Suprapubic skin (tissue), 4 donors: Measurements from ENCODE around the gene SUCNR1. TPM values are rescaled to one million over a fixed set of nuclear protein-coding genes. Genes with fewer than 3 reads are reported as not detected.

Experiments used
- DNase-seq, 2 donors: peaks; one replicate each; pipeline ENCODE4 v3.0.0-alpha.2; 2019; ENCODE audit warnings: low spot score in 2 of 2
- H3K27ac ChIP-seq: fragments of 200-600 bp; sonication (generic); one replicate; pipeline ENCODE4 v1.5.1; 2019
- H3K27me3 ChIP-seq: fragments of 200-600 bp; sonication (generic); one replicate; pipeline ENCODE4 v1.5.1; 2019
- H3K36me3 ChIP-seq: fragments of 200-600 bp; sonication (generic); one replicate; pipeline ENCODE4 v1.5.1; 2019
- H3K4me1 ChIP-seq: fragments of 200-600 bp; sonication (generic); one replicate; pipeline ENCODE4 v1.5.1; 2019
- H3K4me3 ChIP-seq: fragments of 200-600 bp; sonication (generic); one replicate; pipeline ENCODE4 v1.5.1; 2019; ENCODE audit warnings: mild to moderate bottlenecking
- H3K9me3 ChIP-seq: fragments of 200-600 bp; sonication (generic); one replicate; pipeline ENCODE4 v1.5.1; 2019
- CTCF ChIP-seq, 2 donors: fragments of 200-600 bp in 1 of 2; fragments of 450-650 bp in 1 of 2; sonication (generic) in 1 of 2; IDR thresholded peaks; one replicate each; pipeline ENCODE4 v1.5.1; 2016 to 2019; ENCODE audit warnings: antibody characterized with exemption in 2 of 2, mild to moderate bottlenecking in 1 of 2, moderate library complexity in 1 of 2
- EP300 ChIP-seq: sonication (generic); formaldehyde crosslinking; IDR thresholded peaks from one replicate; pipeline ENCODE4 v1.6.1; 2017; ENCODE audit warnings: antibody characterized with exemption
- POLR2A ChIP-seq, 2 donors: fragments of 450-650 bp; IDR thresholded peaks; one replicate each; pipeline ENCODE4 v1.6.1; 2017; ENCODE audit warnings: antibody characterized with exemption in 2 of 2, mild to moderate bottlenecking in 2 of 2, moderate library complexity in 2 of 2
- POLR2AphosphoS5 ChIP-seq, 3 donors: sonication (generic); formaldehyde crosslinking; IDR thresholded peaks; one replicate each; pipeline ENCODE4 v1.6.1; 2017; ENCODE audit warnings: antibody characterized with exemption in 3 of 3
- WGBS: methylation state at CpG from one replicate; pipeline ENCODE4 v1.1.5; 2018; 5-methylcytosine and 5-hydroxymethylcytosine counted together
- total RNA-seq, 4 donors: library from RNA; depleted of rRNA; stranded (reverse); fragments of >200 nt; gene quantifications; one replicate each; pipeline ENCODE4 v1.1.0, GENCODE V29; 2016

The SUCNR1 gene
- total RNA-seq, 4 donors from 2014 or later = 0.79 to 2.2 (median 1.4) TPM

DNA sequence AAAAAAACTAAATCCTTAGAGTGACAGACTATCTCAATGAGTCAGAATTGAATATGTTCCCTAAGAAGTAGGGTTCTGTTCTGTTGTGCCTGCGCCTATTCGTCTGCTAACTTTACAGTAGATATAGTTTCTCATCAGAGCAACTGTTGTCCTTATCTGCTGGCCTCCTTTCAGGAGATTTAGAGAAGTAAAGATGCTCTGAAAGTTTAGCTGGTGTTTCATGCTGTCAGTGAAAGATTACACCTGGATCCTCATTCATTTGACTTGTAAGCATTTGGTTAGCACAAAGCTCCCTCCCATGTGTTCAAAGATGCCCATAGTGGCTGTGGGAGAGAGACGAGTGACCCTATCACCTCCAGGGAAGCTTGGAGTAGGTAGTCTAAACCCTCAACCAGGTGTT, 35.0 kb downstream of the SUCNR1 start:
- Histone ChIP-seq H3K36me3 (no peaks in the 10 kb centered on the region), H3K27ac (no peak overlapping the region), H3K4me1 (peaks cover 4% of the 10 kb centered on the region), H3K9me3 (no peaks in the 10 kb centered on the region), H3K27me3 (no peaks in the 10 kb centered on the region), H3K4me3 (no peak overlapping the region)
- TF ChIP-seq POLR2A (IDR thresholded peaks at IDR 0.05) (no peak), CTCF (IDR thresholded peaks at IDR 0.05) (no peak), POLR2AphosphoS5 (IDR thresholded peaks at IDR 0.05) (no peak), EP300 (no peak)
- 99% methylated on average over 3 of the region's 3 CpGs for whole genome bisulfite sequencing
- no peak for DNase-seq

GRCh38 chr3:151909681-151910405, 36.4 kb downstream of the SUCNR1 start:
- Histone ChIP-seq H3K36me3 (no peaks in the 10 kb centered on the region), H3K27ac (no peak overlapping the region), H3K9me3 (no peaks in the 10 kb centered on the region), H3K4me3 (no peak overlapping the region), H3K27me3 (no peaks in the 10 kb centered on the region), H3K4me1 (no peaks in the 10 kb centered on the region)
- 32% methylated on average over 1 of the region's 1 CpG for WGBS
- no peak for DNase-seq
- TF ChIP-seq CTCF (IDR thresholded peaks at IDR 0.05) (no peak), POLR2A (IDR thresholded peaks at IDR 0.05) (no peak), POLR2AphosphoS5 (IDR thresholded peaks at IDR 0.05) (no peak), EP300 (no peak)

DNA sequence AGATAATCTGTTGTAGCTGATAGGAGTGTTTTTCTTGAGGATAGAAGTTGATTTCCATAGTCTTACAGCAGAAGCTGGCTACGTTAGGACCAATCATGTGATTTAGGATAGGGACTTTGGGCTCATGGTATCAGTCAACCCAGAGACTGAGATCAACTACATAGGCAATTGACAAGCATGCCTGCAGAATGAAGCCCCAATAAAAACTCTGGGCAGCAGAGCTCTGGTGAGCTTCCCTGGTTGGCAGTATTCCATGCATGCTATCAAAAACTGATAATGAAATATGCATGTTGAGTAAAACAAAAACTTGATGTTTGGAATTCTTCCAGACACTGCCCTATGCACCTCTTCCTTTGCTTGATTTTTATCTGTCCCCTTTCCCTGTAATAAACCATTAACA, 38.0 kb downstream of the SUCNR1 start:
- no peaks in the 10 kb centered on the region for H3K4me1 ChIP-seq
- H3K27ac ChIP-seq = no peak overlapping the region
- H3K4me3 ChIP-seq = no peak overlapping the region
- TF ChIP-seq EP300 = no peak
- TF ChIP-seq CTCF (IDR thresholded peaks at IDR 0.05) = no peak
- no peak for TF ChIP-seq POLR2AphosphoS5 (IDR thresholded peaks at IDR 0.05)
- no peak for TF ChIP-seq POLR2A (IDR thresholded peaks at IDR 0.05)
- DNase-seq = no peak
- H3K27me3 ChIP-seq = no peaks in the 10 kb centered on the region
- H3K36me3 ChIP-seq = no peaks in the 10 kb centered on the region
- no peaks in the 10 kb centered on the region for H3K9me3 ChIP-seq
- WGBS = 93% methylated on average over 1 of the region's 1 CpG

DNA sequence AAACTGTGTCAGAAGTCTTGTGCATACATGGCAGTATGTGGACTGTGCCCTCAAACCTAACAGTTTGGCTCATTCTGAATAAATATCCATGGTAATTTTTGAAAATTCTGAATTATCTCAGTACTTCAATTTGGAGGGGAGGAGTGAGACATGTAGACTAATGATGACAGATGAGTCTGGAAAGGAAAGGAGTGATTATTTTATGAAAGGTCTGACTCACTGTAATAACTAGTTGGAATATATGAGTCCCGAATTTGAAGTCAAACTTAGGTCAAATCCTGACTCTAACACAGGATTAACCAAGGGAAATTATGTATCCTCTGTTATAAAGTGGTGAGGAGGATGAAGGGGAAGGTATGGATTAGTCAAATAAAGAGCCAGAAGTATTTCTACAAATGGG, 38.6 kb downstream of the SUCNR1 start:
- no peak overlapping the region for H3K27ac ChIP-seq
- no peak for DNase-seq
- H3K4me1 ChIP-seq = no peaks in the 10 kb centered on the region
- H3K9me3 ChIP-seq = no peaks in the 10 kb centered on the region
- 43% methylated on average over 1 of the region's 1 CpG for WGBS
- H3K36me3 ChIP-seq = no peaks in the 10 kb centered on the region
- H3K4me3 ChIP-seq = no peak overlapping the region
- TF ChIP-seq EP300 (no peak), POLR2AphosphoS5 (IDR thresholded peaks at IDR 0.05) (no peak), CTCF (IDR thresholded peaks at IDR 0.05) (no peak), POLR2A (IDR thresholded peaks at IDR 0.05) (no peak)
- no peaks in the 10 kb centered on the region for H3K27me3 ChIP-seq

DNA sequence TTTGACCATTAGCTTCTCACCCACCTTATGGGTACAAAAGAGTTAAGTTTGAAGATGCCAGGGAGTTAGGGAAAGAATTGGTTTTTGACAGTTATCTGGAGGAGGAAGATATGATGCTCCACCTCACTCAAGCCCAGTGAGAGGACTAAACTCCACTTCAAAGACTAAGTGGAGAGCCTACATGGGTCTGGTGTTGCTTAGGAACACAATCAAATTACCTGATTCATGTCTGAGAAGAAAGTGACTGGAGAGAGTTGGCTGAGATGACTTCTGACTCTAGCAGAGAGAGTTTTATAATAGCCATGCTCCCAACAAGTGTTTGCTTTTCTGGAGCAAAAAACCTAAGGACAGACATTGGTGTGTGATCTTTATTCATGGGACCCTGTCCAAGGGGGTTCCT, 43.3 kb downstream of the SUCNR1 start:
- no peak for TF ChIP-seq CTCF (IDR thresholded peaks at IDR 0.05)
- no peak for TF ChIP-seq EP300
- no peak for TF ChIP-seq POLR2A (IDR thresholded peaks at IDR 0.05)
- TF ChIP-seq POLR2AphosphoS5 (IDR thresholded peaks at IDR 0.05) = no peak
- H3K4me1 ChIP-seq = peaks cover 21% of the 10 kb centered on the region
- H3K9me3 ChIP-seq = no peaks in the 10 kb centered on the region
- no peaks in the 10 kb centered on the region for H3K36me3 ChIP-seq
- H3K4me3 ChIP-seq = no peak overlapping the region
- H3K27me3 ChIP-seq = no peaks in the 10 kb centered on the region
- H3K27ac ChIP-seq = no peak overlapping the region
- DNase-seq = no peak
